HS-5 (cell line): Measurements from ENCODE around the gene GABRR2.

Experiments used
- DNase-seq: peaks from one replicate; pipeline ENCODE4 v3.0.0-alpha.2; 2012; ENCODE audit warnings: low read depth

Gene GABRR2

GRCh38 chr6:89290401-89291155 lies 24.5 kb downstream of the GABRR2 start:
- no peak for DNase-seq

DNA sequence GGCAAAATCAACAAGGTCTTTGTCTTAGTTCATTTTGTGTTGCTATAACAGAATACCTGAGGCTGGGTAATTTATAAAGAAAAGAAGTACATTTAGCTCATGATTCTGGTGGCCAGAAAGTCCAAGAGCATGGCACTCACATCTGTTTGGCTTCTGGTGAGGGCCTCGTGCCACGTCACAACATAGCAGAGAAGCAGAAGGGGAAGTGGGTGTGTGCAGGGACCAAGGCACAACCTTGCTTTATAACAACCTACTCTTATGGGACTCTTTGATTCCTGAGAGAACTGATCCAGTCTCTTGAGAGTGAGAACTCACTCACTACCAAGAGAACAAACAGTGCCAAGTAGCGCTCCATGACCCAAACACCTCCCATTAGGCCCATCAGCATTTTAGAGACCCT lies 25.4 kb downstream of the GABRR2 start:
- DNase-seq, result no peak

DNA sequence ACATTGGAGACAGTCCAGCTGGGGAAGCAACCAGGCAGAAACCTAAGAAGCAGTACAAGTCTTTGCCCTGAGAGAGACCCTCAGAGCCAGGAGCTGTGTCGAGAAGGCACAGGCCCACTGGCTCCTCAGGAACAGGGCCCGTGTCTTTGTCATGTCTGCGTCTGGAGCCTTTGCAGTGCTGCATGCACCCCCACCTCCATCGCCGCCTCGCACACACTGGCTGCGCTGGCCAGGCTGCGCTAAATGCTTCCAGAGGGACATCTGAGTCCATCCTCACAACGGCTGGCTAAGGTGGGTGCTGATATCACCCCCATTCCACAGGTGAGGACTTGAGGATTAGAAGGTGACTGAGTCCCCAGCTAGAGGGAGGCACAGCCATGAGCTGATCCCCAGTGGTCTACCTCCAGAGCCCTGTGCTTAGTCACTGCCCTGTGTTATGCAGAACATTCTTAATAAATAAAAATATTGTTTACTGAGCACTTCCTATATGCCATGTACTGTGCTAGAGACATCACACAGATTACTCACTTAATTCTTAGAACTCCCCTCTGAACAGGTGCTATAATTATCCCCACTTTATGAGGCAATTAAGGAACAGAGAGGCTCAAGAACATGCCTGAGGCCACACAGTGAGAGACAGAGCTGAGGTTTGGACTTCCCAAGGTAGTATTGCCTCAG lies 27.6 kb downstream of the GABRR2 start:
- DNase-seq, result no peak

DNA sequence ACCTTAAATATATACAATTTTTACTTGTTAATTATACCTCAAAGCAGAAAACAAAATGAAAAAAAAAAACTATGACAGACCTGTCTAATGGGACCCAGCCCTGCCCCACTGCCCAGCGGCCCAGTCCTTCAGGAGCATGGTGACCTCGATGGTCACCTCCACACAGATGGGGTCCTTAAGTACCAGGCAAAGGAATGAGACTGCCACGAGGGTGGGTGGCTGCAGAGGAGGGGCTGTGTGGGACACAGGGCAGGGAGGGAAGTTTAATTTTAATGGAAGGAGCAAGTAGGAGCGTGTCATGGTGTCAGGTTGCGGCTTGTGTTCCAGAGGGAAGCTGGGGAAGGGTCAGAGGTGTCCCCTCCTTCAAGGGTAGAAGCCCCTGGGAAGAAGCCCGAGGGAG lies 28.6 kb downstream of the GABRR2 start:
- no peak for DNase-seq

DNA sequence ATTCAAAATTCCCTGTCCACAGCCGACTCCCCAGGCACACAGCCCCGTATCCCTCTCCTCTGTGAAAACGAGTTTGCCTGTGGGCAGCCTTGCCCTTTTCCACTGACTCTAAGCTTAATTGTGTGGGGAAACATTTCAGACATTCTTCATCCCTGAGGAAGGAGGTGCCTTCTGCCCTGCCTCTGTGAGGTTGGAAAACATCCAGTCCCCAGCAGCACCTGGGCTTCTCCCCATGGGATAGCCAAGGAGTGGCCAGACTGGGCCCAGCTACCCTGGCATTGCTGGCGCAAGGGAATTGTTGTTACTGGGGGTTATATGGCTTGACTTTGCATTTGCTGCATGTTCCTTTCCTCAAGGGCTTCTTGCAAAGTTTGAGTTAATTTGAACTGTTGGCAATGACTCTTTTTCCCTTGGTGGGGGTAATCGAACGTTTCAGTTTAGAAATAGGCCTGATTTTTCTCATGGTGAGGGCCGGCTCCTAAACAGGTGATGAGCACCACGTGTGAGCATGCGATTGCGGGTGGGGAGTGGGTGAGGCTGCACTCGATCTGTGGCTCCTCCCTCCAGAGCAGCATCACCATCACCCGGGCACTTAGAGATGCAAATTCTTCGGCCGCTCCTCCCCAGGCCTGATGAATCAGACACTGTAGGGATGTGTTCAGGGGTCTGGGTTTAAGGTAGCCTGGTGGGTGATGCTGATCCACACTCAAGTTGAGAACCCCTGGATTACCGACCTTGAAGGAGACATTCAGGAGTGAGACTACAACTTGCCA lies 29.9 kb downstream of the GABRR2 start:
- DNase-seq, result no peak

DNA sequence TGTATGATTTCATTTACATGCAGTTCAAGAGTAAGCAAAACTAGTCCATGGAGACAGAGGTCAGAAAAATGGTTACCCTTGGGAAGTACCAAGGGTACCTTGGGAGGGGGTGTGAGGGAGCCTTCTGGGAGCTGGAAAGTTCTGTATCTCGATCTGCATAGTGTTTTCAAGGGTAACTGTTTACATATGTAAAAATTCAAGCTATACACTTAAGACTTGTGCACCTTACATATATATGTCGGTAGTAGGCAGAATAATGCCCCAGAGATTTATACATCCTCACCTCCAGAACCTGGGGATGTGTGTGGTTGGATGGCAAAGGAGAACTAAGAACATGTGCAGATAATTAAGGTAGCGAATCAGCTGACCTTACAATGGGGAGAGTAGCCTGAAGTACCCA lies 31.0 kb downstream of the GABRR2 start:
- no peak for DNase-seq

GRCh38 chr6:89282749-89283148 lies 32.4 kb downstream of the GABRR2 start:
- DNase-seq, result no peak

DNA sequence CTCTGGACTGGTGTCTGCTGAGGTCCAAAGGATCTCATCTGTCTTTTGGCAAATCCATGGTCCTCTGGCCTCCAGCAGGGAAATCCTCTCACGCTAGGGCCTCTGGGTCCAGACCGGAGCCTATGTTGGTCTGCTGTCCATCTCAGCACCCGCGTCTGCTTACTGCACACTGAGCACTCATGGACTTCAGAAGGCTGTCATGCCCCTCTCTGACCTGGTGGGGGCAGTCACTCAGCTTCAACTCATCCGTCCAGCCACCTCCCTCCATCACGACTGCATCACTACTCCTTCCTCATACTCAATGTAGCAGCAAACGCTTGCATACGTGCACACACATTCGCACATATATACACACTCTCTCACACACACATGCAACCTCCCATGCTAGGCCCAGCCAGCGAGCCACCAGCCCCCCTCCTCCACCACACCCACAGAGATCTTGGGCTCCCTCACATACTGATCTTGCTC lies 33.3 kb downstream of the GABRR2 start:
- no peak for DNase-seq

- no peak for DNase-seq
Observed at GRCh38 chr6:89278956-89279355, 36.1 kb downstream of the GABRR2 start.

- DNase-seq, result no peak
Observed at GRCh38 chr6:89275900-89276299, 39.2 kb downstream of the GABRR2 start.

- DNase-seq, result no peak
Observed at GRCh38 chr6:89273816-89274215, 41.3 kb downstream of the GABRR2 start.

GRCh38 chr6:89272596-89272995 lies 42.5 kb downstream of the GABRR2 start:
- DNase-seq, result no peak

GRCh38 chr6:89270951-89271721 lies 44.0 kb downstream of the GABRR2 start:
- no peak for DNase-seq

- no peak for DNase-seq
Observed at GRCh38 chr6:89269981-89270380, 45.1 kb downstream of the GABRR2 start.

DNA sequence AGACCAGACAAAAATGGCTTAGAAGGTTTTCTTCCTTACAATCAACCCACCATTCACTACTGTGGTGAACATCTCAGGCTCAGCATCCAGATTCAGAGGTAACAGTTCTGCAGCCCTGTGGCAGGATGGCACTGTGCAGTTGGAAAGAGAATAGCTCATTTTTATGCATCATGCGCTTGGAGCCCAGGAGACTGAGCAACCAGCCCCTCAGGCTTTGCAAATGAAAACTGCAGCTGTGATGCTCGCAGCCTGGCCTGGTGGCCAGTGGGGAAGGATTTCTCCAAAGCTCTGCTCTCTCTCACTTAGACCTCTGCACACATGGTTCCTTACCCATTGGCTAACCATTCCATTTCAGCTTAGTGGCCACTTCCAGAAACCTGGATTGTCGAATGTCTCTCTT lies 45.8 kb downstream of the GABRR2 start:
- DNase-seq, result no peak

DNA sequence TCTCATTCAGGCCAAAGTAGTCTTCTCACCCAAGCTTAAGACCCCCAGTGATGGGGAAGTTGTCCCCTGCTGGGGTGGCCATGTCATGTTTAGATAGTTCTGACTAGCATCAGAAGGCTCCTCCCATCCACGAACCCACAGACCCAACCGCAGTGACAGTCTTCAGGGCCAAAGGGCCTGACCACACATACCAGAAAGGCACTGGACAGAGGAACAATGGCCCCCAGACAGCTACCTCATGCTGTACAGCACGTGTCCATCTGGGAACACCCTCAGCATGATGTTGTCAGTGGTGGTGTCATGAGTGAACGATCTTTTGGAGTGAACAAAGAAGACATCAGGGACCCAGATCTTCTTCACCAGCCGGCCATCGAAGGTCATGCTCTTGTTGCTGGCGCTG lies 46.3 kb downstream of the GABRR2 start:
- DNase-seq, result no peak

GRCh38 chr6:89267918-89268317 lies 47.2 kb downstream of the GABRR2 start:
- DNase-seq, result no peak

DNA sequence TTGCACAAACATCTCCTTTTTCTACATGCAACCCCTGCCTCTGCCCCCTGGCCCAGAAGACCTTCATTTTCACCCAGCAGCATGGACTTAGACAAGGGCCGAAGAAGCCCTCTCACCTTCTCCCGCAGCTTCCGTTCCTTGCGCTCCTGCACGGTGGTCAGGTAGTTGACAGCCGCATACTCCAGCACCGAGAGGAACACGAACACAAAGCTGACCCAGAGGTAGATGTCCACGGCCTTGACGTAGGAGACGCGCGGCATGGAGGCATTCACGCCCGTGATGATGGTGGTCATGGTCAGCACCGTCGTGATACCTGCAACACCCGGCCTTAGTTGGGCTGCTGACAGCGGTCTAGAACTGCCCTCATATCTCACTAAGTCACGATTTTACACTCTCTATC lies 50.8 kb downstream of the GABRR2 start:
- no peak for DNase-seq

- DNase-seq, result no peak
Observed at GRCh38 chr6:89260832-89261231, 54.3 kb downstream of the GABRR2 start.

DNA sequence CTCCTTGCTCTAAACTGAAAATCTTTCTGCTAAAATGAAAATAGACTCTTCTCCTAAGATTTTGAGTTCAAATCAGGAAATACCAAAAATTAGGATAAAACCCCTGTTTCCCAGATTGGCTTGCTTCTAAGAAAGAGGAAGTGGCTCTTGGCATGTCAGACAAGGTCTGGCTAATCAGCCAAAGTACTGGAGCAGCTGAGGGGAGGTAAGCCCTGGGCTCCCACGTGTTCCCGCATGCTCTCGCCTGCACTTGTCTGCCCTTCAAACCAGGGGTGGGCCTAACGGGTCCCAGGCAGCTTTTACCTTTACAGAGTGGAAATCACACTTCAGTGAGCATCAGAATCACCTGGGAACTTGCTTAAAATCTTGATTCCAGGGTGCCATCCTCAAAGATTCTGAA lies 54.8 kb downstream of the GABRR2 start:
- no peak for DNase-seq

GRCh38 chr6:89258912-89259311 lies 56.2 kb downstream of the GABRR2 start:
- DNase-seq, result no peak

GRCh38 chr6:89257781-89258180 lies 57.3 kb downstream of the GABRR2 start:
- DNase-seq, result no peak
